ENCODE measurements around the gene DSTYK. TPM values are rescaled to one million over a fixed set of nuclear protein-coding genes. Genes with fewer than 3 reads are reported as not detected.
A peak's percentile ranks its signal among the peaks of the same experiment; 100 is the strongest.

The DSTYK gene
- total RNA-seq, 1 donor from 2014 or later = 9.2 TPM

DNA sequence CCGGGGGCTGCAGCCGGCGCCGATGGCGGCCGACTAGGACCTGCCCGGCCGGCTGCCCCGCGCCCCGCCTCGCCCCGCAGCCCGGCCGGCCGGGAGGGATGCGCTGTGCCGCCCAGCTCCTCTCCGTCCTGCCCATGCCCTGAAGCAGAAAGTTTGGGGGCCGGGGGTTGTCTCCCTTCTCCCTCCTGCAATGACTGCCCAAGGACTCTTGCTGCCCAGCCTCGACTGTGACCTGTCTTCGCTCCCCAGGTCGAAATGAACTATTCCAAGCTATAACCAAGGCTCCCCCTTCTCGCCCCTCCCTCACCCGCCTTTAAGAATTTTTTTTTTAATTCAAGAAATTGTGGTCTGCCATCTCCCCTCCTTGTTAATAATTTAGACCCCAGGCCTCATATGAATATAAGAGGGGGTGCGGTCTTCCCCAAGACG is 16.6 kb upstream of the DSTYK start:
- no peak for DNase-seq
- Mint-ChIP-seq H3K27me3 (ENCODE audit: unreplicated experiment) (peaks cover 3% of the 10 kb centered on the region), H3K9me3 (ENCODE audit: unreplicated experiment) (no peaks in the 10 kb centered on the region), H3K36me3 (ENCODE audit: unreplicated experiment) (no peaks in the 10 kb centered on the region), H3K27ac (ENCODE audit: unreplicated experiment) (no peak overlapping the region), H3K4me1 (ENCODE audit: low read depth, unreplicated experiment) (peaks cover 17% of the 10 kb centered on the region), H3K4me3 (ENCODE audit: unreplicated experiment) (peak overlapping the region; percentile 98)
- TF ChIP-seq, protein P1, sequence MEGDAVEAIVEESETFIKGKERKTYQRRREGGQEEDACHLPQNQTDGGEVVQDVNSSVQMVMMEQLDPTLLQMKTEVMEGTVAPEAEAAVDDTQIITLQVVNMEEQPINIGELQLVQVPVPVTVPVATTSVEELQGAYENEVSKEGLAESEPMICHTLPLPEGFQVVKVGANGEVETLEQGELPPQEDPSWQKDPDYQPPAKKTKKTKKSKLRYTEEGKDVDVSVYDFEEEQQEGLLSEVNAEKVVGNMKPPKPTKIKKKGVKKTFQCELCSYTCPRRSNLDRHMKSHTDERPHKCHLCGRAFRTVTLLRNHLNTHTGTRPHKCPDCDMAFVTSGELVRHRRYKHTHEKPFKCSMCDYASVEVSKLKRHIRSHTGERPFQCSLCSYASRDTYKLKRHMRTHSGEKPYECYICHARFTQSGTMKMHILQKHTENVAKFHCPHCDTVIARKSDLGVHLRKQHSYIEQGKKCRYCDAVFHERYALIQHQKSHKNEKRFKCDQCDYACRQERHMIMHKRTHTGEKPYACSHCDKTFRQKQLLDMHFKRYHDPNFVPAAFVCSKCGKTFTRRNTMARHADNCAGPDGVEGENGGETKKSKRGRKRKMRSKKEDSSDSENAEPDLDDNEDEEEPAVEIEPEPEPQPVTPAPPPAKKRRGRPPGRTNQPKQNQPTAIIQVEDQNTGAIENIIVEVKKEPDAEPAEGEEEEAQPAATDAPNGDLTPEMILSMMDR (IDR thresholded peaks at IDR 0.05; ENCODE audit: partially characterized antibody, unreplicated experiment) = no peak

DNA sequence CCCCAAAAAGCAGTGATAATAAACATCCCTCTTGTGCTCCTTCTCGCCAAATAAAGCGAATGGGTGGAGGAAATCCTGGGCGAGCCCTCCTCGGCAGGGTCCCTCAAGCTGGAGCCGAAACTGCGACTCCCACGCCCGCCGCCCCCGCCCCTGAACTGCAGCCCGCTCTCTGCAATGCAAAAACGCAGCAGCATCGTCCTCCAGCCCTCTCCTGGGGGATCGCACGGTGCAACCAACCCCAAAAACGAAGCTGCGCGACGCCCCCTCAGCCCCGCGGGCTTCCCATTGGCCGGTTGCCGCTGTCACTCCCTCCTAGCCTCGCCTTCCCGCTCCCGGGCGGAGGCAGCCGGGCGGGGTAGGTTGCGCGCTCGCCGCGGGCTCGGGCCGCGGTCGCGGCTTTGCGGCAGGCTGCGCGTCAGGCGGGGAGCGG is 16.1 kb upstream of the DSTYK start, which contains the start of gene TMCC2:
Gene TMCC2 (plus strand): TSS at position 363 of the 430 bp plus-strand sequence. CDS start 619 bp downstream, outside the sequence.
- H3K9me3 Mint-ChIP-seq (ENCODE audit: unreplicated experiment) = no peaks in the 10 kb centered on the region
- DNase-seq = peak; percentile 97
- H3K27ac Mint-ChIP-seq (ENCODE audit: unreplicated experiment) = peak within 1 kb of the TSS; percentile 82
- H3K4me3 Mint-ChIP-seq (ENCODE audit: unreplicated experiment) = peak within 1 kb of the TSS; percentile 98
- no peaks in the 10 kb centered on the region for H3K36me3 Mint-ChIP-seq (ENCODE audit: unreplicated experiment)
- peaks cover 17% of the 10 kb centered on the region for H3K4me1 Mint-ChIP-seq (ENCODE audit: low read depth, unreplicated experiment)
- TF ChIP-seq, protein P1 (IDR thresholded peaks at IDR 0.05; ENCODE audit: partially characterized antibody, unreplicated experiment) = no peak
- peaks cover 3% of the 10 kb centered on the region for H3K27me3 Mint-ChIP-seq (ENCODE audit: unreplicated experiment)

DNA sequence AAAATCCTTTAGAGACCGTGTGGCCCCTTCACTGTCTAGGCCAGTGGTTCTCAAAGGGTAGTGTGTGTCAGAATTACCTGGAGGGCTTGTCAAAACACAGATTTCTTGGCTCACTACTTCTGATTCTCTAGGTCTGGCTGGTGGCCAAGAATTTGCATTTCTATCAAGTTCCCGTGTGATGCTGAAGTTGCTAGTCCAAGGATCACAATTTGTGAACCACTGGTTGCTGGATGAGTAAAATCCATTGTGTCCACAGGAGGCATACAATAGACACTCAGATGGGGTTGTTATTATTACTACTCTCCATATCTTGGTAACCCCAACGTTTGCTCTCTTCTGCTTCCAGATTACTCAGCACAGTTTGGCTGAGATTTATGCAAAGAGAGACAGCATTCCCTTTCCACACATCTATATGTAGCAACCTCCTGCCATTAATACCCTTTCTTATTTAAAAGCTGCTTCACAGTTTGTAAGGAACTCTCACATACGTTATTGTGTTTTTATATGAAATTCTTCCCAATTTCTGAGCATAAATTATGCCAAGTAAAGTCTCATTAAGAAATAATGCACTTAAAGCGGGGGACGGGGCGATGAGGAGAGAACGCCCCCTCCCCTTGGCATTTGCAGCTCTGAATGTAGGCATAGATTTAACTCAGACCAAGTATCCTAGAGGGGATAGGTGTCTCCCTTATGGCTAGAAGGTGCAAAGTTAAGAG is 15.5 kb upstream of the DSTYK start:
- DNase-seq = no peak
- Mint-ChIP-seq H3K4me1 (ENCODE audit: low read depth, unreplicated experiment) (peaks cover 17% of the 10 kb centered on the region), H3K9me3 (ENCODE audit: unreplicated experiment) (no peaks in the 10 kb centered on the region), H3K4me3 (ENCODE audit: unreplicated experiment) (peak overlapping the region; percentile 77), H3K27me3 (ENCODE audit: unreplicated experiment) (peaks cover 3% of the 10 kb centered on the region), H3K27ac (ENCODE audit: unreplicated experiment) (no peak overlapping the region), H3K36me3 (ENCODE audit: unreplicated experiment) (no peaks in the 10 kb centered on the region)
- TF ChIP-seq, protein P1 (IDR thresholded peaks at IDR 0.05; ENCODE audit: partially characterized antibody, unreplicated experiment) = no peak

DNA sequence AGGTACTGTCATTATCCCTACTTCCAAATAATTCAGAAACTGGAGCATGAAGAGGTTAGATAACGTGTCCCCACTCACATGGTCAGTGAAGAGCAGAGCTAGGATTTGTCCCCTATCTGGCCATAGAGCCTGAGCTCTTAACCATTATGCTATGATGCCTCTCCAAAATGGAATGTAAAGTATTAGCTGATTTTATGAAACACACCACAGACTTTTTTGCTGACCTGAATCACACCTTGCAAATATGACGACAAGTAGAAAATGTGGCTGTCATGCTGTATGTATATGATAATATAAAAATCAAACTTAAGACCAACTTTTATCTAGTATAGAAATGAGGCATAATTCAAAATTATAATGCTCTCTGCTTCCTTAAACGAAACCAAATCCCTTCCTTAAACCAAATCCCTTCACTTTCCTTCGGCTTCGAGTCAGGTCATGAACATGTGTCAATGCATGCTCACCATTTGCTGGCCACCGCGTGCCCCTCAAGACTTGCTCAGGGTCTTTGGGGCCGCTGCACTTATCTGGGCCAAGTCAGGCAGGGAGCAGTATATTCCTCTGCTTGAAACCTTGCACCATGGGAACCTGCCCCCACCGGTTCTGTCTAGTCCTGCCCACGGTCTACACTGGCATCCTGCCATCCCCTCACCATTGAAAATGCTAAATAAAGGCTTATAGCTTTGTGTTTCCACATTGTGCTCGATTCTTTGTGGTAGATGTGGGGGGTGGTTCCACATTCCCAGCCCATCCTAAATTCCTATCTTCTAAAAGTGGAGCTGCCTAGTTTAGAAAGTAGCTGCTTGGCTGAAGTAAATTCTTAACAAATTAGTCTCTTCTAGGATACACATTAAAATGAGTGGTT is 14.6 kb upstream of the DSTYK start:
- H3K27ac Mint-ChIP-seq (ENCODE audit: unreplicated experiment) = no peak overlapping the region
- peak overlapping the region; percentile 5 for H3K4me3 Mint-ChIP-seq (ENCODE audit: unreplicated experiment)

More for the DNA sequence above, 14.6 kb upstream of the DSTYK start:
- Mint-ChIP-seq H3K9me3 (ENCODE audit: unreplicated experiment) (peaks cover 3% of the 10 kb centered on the region), H3K4me1 (ENCODE audit: low read depth, unreplicated experiment) (peaks cover 17% of the 10 kb centered on the region), H3K27me3 (ENCODE audit: unreplicated experiment) (peaks cover 3% of the 10 kb centered on the region), H3K36me3 (ENCODE audit: unreplicated experiment) (no peaks in the 10 kb centered on the region)
- no peak for DNase-seq
- TF ChIP-seq, protein P1 (IDR thresholded peaks at IDR 0.05; ENCODE audit: partially characterized antibody, unreplicated experiment) = no peak
